HG03442 (cell line): ENCODE data around the gene YEATS4.

Experiments
- ATAC-seq: cut with Tn5 transposase; IDR thresholded peaks from one replicate; pipeline ENCODE4 v1.9.1; 2021; ENCODE audit warnings: mild to moderate bottlenecking, moderate library complexity; ENCODE audit not compliant: unreplicated experiment

YEATS4 gene

DNA sequence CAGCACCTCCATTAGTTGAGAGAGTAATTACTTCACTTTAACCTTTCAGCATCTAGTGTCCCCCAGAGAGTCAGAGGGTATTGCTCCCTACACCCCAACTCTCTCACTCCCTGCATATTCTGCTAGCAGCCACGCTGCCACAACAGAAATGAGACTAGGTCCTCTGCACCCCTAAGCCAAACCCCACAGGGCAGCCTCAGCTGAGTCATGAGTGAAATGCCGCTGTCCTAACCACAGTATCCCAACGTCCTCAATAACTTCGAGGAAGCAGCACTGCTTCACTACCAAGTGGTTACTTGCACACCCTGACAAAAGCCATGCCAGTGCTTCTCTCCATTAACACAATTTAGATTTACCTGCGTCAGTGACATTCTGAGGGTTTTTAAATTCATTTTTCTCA lies 18.2 kb upstream of the YEATS4 start:
- no peak for ATAC-seq

DNA sequence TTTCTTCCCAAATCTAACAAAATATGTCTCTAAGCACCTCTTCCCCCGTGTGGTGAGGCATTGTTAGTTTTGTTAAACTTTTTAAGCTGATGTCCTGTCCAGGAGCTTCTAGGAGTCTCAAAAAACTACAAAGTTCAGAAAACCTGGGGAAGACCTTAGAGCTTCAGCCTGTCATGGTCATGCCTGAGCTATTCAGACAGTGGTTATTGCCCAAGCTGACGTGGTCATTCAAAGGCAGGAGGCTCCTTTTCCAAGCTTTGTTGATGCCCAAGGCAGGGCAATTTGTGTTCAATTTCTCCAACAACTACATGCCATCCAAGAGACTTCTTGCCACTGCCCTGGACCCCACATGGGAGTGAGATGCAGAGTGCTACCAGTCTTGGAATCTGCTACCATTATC lies 17.1 kb upstream of the YEATS4 start:
- no peak for ATAC-seq

GRCh38 chr12:69343357-69343756 lies 16.2 kb upstream of the YEATS4 start:
- ATAC-seq = no peak

DNA sequence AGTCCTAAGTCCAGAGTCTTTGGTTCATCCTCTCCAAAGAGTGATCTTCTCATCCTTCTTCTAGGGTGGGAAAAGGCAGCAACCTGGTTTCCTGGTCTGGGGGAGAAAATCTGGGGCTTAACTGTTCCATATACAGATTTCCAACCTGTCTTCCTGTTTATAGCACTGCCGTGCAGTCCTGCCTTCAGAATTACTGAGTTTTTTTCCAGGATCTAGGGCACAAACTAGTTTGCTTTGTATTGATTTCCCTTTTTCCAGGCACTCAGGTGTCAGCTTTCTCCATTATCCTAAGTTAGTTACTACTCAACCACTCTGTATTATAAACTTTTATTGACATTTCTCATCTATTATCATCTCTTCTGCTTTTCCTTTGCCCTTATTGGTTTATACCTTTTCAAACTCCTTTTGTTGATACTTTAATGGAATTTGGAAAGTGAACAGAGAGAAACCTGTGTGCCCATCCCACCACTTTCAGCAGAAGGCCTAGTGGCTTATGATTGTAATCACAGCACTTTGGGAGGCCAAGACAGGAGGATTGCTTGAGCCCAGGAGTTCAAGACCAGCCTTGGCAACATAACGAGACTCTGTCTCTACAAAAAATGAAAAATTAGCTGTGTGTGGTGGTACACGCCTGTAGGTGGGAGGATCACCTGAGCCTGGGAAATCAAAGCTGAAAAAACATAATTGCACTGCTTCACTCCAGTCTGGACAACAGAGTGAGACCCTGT lies 15.5 kb upstream of the YEATS4 start:
- ATAC-seq = no peak

DNA sequence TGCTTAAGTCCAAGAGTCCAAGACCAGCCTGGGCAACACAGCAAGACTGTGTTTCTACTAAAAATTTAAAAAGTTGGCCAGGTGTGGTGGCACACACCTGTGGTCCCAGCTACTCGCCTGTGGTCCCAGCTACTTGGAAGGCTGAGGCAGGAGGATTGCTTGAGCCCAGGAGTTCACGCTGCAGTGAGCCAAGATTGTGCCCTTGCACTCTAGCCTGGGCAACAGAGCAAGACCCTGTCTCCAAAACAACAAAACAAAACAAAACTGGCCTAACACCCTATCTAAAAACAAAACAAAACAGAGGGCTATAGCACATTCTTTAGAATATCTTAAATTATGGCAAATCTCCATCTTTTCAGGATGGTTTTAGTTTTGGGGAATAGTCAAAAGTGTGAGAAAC lies 14.5 kb upstream of the YEATS4 start:
- no peak for ATAC-seq

DNA sequence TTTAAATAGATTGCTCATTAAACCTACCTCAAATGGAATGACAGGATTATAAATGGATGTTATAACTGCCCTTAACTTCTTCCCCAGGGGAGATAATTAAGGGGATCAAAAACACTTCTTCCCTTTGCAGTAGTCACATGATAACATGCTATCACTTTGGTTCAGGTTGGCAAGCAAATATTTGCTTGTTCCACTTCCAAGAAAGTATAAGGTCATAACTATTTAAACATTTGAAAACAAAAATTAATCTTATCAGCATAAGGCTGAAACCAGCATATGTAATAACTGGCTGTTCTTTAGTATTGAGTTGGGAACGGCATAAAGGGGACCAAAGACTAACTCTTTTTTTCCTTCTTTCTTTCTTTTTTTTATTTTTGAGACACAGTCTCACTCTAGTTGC lies 13.8 kb upstream of the YEATS4 start:
- ATAC-seq = no peak

GRCh38 chr12:69348162-69348938 lies 11.2 kb upstream of the YEATS4 start, which contains the start of gene LYZ:
Gene LYZ, plus strand, starts transcription at chr12:69348381. Its CDS starts 28 bp downstream, at chr12:69348409.
- no peak for ATAC-seq

DNA sequence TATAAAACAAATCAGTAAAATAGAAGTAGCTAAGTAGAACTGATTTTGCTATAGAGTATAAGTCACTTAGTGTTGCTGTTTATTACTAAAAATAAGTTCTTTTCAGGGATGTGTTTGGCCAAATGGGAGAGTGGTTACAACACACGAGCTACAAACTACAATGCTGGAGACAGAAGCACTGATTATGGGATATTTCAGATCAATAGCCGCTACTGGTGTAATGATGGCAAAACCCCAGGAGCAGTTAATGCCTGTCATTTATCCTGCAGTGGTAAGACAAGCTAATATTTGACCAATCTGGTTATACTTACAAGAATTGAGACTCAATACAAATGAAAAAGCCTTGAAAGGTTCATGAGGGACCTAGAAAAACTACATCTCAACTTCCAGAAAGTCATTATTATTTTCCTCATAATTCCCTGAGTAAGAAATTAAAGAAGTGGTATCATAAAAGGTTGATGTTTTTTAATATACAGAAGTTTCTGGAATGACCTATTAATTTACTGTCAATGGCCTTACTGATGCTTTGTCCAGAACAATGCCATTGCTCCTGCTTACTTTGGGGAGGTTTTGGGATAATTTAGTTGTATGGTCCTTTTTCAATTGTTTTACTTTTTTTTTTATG lies 9.4 kb upstream of the YEATS4 start:
- ATAC-seq = no peak

GRCh38 chr12:69350777-69351176 lies 8.8 kb upstream of the YEATS4 start:
- ATAC-seq = no peak

DNA sequence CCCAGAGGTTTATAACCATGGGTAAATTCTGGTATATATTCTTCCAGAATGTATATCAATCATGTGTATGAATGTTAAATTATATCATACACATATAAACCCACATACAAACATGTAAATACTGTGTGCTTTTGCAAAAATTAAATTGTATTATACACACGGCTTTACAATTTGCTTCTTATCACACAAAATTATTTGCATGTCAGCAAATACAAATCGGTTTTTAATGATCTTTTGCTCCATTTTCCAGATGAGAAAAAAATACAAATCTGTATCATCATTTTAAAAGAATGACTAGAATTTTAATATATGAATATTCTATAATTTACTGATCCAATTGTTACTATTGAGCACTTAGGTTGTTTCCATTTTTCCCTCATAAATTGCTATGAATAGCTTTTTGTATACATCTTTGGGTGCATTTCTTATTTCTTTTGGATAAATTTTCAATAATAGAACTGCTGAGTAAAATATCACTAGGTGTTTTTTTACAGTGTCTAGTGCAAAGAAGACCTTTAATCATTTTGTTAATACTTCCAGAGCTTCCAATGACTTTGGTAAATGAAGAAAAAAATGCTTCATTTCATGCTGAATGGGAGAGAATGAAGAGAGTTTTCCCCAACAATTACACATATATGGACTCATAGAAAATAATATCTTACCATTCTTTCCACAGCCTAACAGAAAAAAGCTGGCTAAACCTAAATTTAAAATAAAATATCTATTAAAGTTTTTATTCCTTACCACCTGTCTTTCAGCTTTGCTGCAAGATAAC lies 7.9 kb upstream of the YEATS4 start:
- no peak for ATAC-seq

DNA sequence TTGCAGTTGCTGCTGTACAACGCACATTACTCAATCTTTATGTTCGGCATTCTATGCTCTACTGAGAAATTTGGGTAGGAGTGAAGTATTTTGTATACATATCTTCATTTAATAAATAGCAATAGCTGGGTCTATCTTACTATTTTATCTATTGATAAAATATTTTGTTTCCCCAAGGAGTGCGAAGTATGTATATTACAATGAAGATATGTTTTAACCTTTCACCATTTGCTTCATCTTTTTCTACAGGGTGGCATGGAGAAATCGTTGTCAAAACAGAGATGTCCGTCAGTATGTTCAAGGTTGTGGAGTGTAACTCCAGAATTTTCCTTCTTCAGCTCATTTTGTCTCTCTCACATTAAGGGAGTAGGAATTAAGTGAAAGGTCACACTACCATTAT lies 6.6 kb upstream of the YEATS4 start:
- no peak for ATAC-seq

GRCh38 chr12:69354172-69354555 lies 5.4 kb upstream of the YEATS4 start:
- no peak for ATAC-seq

DNA sequence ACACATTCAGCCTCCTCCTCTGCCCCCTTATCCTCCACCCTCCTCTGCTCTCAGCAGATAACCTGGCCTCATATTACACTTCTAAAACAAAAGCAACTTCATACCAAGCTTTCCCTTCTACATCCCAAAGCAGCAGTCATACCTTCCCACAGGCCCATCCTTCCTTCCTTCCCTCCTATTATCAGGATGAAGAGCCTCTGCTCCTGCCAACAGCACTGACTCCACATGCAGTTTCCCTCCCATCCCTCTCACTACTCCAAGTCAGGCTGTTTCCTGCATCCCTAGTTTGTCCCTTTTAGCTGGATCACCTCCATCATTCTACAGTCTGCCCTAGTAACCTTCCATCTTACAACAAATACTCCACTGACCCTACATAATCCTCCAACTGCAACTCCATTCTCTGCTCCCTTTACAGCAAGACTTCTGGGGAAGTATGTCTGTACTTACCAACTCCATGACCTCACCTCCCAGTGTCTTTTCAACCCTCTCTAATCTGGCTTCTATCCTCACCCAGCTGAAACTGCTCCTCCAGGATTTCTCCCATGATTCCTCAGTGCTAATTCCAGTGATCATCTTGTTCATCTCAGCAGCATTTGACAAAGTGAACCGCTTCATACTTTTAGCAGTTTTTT lies 4.9 kb upstream of the YEATS4 start:
- no peak for ATAC-seq

DNA sequence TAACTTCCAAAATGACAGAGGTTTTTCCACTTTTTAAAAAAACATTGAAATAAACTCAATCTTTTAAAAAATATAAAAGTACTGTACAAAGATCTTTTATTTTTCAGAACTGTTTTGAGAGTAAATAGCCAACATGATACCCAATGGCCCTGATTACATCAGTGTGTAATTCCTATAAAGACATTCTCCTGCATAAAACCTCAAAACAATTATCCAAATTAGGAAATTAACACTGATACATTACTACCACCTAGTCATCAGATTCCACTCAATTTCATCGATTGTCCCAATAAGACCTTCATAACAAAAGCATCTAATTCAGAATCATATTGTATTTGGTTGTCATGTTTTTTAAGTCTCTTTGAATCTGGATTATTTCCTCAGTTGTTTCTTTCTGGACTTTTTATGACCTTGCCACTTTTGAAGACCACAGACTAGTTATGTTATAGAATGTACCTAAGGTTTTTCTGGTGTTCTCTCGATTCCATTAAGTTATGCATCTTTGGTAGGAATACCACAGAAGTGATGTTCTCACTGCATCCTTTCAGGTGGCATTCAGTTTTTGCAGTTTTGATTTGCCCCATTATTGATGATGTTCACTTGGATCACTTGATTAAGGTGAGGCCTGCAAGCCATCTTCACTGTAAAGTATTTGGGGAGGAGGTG lies 4.0 kb upstream of the YEATS4 start:
- no peak for ATAC-seq

GRCh38 chr12:69360348-69360672 lies 767 bp downstream of the YEATS4 start:
- ATAC-seq = no peak

DNA sequence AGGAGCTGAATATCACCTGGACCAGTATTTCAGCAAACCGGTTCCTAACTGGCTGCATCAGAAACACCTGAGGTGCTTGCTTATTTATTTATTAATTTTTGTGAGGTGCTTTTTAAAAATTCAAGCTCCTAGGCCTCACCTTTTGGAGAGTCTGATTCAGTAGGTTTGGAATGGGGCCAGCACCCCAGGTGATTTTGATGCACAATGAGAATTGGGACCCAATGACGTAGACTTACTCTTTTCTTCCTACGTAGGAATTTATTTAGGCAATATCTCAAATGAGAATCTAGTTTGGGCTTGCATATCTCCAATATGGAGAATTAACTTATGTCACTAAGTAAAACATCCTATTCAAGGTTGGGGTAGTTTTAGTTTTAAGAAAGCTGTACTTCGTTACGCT lies 7.3 kb downstream of the YEATS4 start:
- no peak for ATAC-seq

GRCh38 chr12:69368171-69368570 lies 8.6 kb downstream of the YEATS4 start:
- ATAC-seq = no peak

GRCh38 chr12:69383074-69383473 lies 23.5 kb downstream of the YEATS4 start:
- ATAC-seq = no peak

- no peak for ATAC-seq
These were observed 25.5 kb downstream of the YEATS4 start for GRCh38 chr12:69385038-69385437.

DNA sequence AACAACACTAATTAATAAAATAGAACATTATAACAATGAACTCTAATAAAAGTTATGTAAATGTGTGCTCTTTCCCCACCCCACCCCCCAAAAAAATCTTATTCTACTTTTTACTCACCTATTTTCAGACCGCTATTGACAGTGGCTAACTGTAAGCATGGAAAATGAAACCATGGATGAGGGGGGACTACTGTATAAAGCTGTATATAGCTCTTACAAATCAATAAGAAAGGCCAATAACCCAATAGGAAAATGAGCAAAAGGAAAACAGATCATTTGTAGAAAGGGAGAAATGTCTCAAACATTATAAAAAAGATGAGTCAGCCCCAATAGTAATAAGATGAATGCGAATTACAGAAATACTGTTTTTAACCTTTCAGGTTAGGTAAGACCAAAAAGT lies 27.4 kb downstream of the YEATS4 start:
- no peak for ATAC-seq
